Measurements from ENCODE around the gene LZTS3. TPM values are rescaled to one million over a fixed set of nuclear protein-coding genes. Genes with fewer than 3 reads are reported as not detected.

LZTS3 gene
- total and polyA plus RNA-seq, 2 of the 8 experiments (the other 6 are each of a cell fraction or from before 2014, with no cell fraction given) = 31.8 to 33.5 TPM

DNA sequence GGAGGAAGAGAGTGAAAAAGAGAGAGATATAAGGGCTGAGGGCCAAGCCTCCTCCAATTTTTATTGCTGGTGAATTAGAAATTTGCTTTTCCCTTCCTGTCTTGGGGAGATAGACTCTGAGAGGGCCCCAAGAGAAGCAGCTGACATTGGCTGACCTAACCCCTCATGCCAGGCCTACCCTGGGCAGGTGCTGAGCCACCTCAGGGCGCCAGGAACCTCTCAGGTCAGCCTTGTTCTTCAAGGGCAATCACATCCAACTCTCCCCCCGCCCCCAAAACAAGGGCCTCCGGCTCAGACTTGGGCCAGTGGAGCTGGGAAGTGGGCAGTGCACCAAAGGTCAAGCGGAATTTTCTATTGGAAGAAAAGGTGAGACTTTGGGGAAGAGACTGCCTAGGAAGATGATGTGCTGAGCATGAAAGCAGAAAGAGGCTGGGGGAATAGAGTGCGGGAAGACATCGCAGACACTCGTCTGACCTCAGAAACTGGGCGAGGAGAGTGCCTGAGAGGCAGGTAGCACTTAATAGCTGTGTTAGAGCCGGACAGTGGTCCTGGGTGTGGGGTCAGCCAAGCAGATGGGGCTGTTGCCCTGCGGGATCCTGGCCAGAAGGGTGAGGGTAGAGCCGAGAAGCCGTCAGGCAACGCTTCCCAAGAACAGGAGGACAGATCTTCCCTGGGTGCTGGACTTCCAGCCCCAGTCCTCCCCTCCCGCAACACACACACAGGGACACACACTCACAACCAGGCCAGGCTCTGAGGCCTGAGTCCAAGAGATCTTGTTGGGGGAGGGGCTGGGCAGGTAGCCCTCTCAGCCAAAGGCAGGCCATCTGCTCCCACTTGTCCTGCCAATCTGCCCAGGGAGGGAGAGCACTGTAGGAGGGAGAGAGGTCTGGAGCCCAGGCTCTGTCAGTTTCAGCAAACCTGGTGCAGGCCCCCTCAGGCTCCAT lies 10.0 kb downstream of the LZTS3 start (continued):
- TF ChIP-seq EP300 (IDR thresholded peaks at IDR 0.05; ENCODE audit: borderline replicate concordance in 1 of 2, low read depth in 2 of 2, low read length in 2 of 2) (no peak), TAF7 (optimal IDR thresholded peaks at IDR 0.05; ENCODE audit: borderline replicate concordance, low read depth, low read length) (no peak), POLR2A (IDR thresholded peaks at IDR 0.05; ENCODE audit: control extremely low read depth in 1 of 2, low read depth in 2 of 2, low read length in 2 of 2) (no peak)

All from H1 (cell line).